HepG2 (cell line): ENCODE results near the gene PDCD5. TPM values are rescaled to one million over a fixed set of nuclear protein-coding genes. Genes with fewer than 3 reads are reported as not detected.

Source experiments
- DNMT1 ChIP-seq: sonication (generic); formaldehyde crosslinking; IDR thresholded peaks from 2 replicates; pipeline ENCODE4 v1.5.1; 2020; ENCODE audit warnings: mild to moderate bottlenecking, missing genetic modification reagents
- HES4 ChIP-seq: sonication (generic); formaldehyde crosslinking; IDR thresholded peaks from 2 replicates; pipeline ENCODE4 v1.9.0; 2021; ENCODE audit warnings: mild to moderate bottlenecking, missing genetic modification reagents, borderline replicate concordance
- HOXA3 ChIP-seq: sonication (generic); formaldehyde crosslinking; IDR thresholded peaks from 2 replicates; pipeline ENCODE4 v1.5.0; 2020; ENCODE audit warnings: missing genetic modification reagents
- MYNN ChIP-seq: sonication (generic); formaldehyde crosslinking; IDR thresholded peaks from 2 replicates; pipeline ENCODE4 v1.4.0; 2020; ENCODE audit warnings: mild to moderate bottlenecking, low read depth, missing genetic modification reagents
- POLR2A ChIP-seq, 2 experiments: IDR thresholded peaks; 2 replicates each; pipeline ENCODE4 v1.6.1; 2011; ENCODE audit warnings: low read depth in 2 of 2, low read length in 2 of 2, mild to moderate bottlenecking in 1 of 2, moderate library complexity in 1 of 2; ENCODE audit not compliant: insufficient read depth in 1 of 2
- RXRA ChIP-seq: sonication (generic); formaldehyde crosslinking; IDR thresholded peaks from 2 replicates; pipeline ENCODE4 v1.5.1; 2020; ENCODE audit warnings: missing genetic modification reagents
- SALL1 ChIP-seq: sonication (generic); formaldehyde crosslinking; IDR thresholded peaks from 2 replicates; pipeline ENCODE4 v1.8.0; 2022; ENCODE audit warnings: mild to moderate bottlenecking, missing genetic modification reagents
- SRSF9 ChIP-seq: fragments of 200-400 bp; formaldehyde crosslinking; IDR thresholded peaks from 2 replicates; pipeline ENCODE4 v1.6.1; 2018; ENCODE audit warnings: borderline replicate concordance, mild to moderate bottlenecking, low read depth, low read length; ENCODE audit not compliant: insufficient read depth, poor library complexity, severe bottlenecking
- ZFP82 ChIP-seq: sonication (generic); formaldehyde crosslinking; IDR thresholded peaks from 2 replicates; pipeline ENCODE4 v1.5.1; 2020; ENCODE audit warnings: mild to moderate bottlenecking, missing genetic modification reagents, borderline replicate concordance
- ZNF205 ChIP-seq: IDR thresholded peaks from 2 replicates; pipeline ENCODE4 v1.6.1; 2018; ENCODE audit warnings: missing biosample characterization, missing genetic modification reagents
- ZNF430 ChIP-seq: sonication (generic); formaldehyde crosslinking; IDR thresholded peaks from 2 replicates; pipeline ENCODE4 v1.9.0; 2021; ENCODE audit warnings: mild to moderate bottlenecking, missing genetic modification reagents
- ZNF816 ChIP-seq: sonication (generic); formaldehyde crosslinking; IDR thresholded peaks from 2 replicates; pipeline ENCODE4 v1.8.0; 2022; ENCODE audit warnings: missing genetic modification reagents, mild to moderate bottlenecking, borderline replicate concordance
- ZNF883 ChIP-seq: sonication (generic); formaldehyde crosslinking; IDR thresholded peaks from 2 replicates; pipeline ENCODE4 v1.5.1; 2020; ENCODE audit warnings: mild to moderate bottlenecking, missing genetic modification reagents; ENCODE audit errors: not compliant biosample characterization
- polyA plus RNA-seq, 8 experiments: library from polyadenylated mRNA; depleted of rRNA in 3 of 8; stranded (reverse) in 7 of 8; unstranded in 1 of 8; fragments of >200 nt; fragmentation: Illumina TruSeq in 4 of 8; extraction: Trizol in 4 of 8; gene quantifications; 2 replicates each; pipeline versions ENCODE4 v1.2.1 to v1.2.3, GENCODE V29; 2011 to 2016; ENCODE audit warnings: low read depth in 4 of 8, missing spikeins in 1 of 8, mixed read lengths in 1 of 8; ENCODE audit not compliant: insufficient read depth in 1 of 8
- total RNA-seq, 5 experiments: library from RNA; depleted of rRNA; stranded (reverse); fragments of >200 nt; fragmentation: Illumina TruSeq; extraction: Trizol; gene quantifications; 2 replicates each; pipeline ENCODE4 v1.2.3, GENCODE V29; 2016; ENCODE audit warnings: low read depth in 1 of 5
- TF ChIP-seq, protein P1 (sequence below): IDR thresholded peaks from 2 replicates; pipeline ENCODE4 v1.6.1; 2016; ENCODE audit warnings: missing compliant biosample characterization, missing genetic modification reagents, borderline replicate concordance
- TF ChIP-seq, protein P2 (sequence below): sonication (generic); formaldehyde crosslinking; IDR thresholded peaks from 2 replicates; pipeline ENCODE4 v1.5.1; 2020; ENCODE audit warnings: missing genetic modification reagents, mild to moderate bottlenecking, borderline replicate concordance
- TF ChIP-seq, protein P3 (sequence below): sonication (generic); formaldehyde crosslinking; IDR thresholded peaks from 2 replicates; pipeline ENCODE4 v1.9.0; 2022; ENCODE audit warnings: missing genetic modification reagents, mild to moderate bottlenecking, borderline replicate concordance
- TF ChIP-seq, protein P4 (sequence below): sonication (generic); formaldehyde crosslinking; IDR thresholded peaks from 2 replicates; pipeline ENCODE4 v1.4.0; 2020; ENCODE audit warnings: missing genetic modification reagents, low read depth, mild to moderate bottlenecking, borderline replicate concordance
- TF ChIP-seq, protein P5 (sequence below): sonication (generic); formaldehyde crosslinking; IDR thresholded peaks from 2 replicates; pipeline ENCODE4 v1.8.1; 2023; ENCODE audit warnings: mild to moderate bottlenecking, moderate library complexity, missing genetic modification reagents

PDCD5 gene
- total and polyA plus RNA-seq, 2 of the 13 experiments (the other 11 are each of a cell fraction or from before 2014, with no cell fraction given) = 56.3 to 332 TPM

DNA sequence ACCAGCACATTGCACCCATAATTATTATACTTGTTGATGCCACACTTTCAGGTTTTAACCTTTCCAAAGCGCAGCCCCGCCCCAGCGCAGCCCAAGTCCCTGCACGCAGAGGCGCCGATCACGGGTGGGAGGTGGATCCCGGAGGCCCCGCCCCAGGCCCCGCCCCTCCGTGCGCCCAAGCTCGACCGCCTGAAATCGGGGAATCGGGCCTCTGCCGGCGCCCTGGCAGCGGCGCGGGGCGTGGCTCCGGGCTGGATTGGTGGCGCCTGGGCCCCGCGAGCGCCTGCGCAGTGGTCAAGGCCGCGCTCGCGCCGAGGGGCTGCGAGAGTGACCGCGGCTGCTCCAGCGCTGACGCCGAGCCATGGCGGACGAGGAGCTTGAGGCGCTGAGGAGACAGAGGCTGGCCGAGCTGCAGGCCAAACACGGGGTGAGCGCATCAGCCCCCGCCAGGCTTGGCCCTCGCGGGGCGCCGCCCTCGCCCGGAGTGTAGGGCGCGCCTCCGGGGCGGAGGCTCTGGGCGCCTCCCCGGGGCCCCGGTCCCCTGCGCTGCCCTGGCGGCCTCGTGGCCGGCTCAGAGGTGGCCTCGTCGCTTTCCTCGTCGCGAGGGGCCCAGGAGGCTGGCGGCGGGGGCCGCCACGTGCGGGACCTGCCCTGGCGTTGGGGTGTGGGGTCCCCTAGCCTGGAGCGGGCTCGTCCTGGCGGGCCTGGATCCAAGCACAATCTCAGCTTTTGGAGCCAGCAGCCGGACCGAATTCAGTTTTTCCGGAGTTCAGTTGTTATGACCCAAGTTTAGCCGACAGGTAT lies at the start of gene PDCD5 (continued):
- TF ChIP-seq, protein P1, sequence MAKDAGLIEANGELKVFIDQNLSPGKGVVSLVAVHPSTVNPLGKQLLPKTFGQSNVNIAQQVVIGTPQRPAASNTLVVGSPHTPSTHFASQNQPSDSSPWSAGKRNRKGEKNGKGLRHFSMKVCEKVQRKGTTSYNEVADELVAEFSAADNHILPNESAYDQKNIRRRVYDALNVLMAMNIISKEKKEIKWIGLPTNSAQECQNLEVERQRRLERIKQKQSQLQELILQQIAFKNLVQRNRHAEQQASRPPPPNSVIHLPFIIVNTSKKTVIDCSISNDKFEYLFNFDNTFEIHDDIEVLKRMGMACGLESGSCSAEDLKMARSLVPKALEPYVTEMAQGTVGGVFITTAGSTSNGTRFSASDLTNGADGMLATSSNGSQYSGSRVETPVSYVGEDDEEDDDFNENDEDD (CRISPR knock-in tag) = peak; percentile 52; the same call in 1 of the 2 replicates
- TF ChIP-seq ZNF883 (CRISPR knock-in tag) (peak; percentile 23), HOXA3 (CRISPR knock-in tag) (peak; percentile 65), POLR2A (IDR thresholded peaks at IDR 0.05; ENCODE audit: insufficient read depth in 1 of 2, low read depth in 2 of 2, low read length in 2 of 2) (peak; percentile 86 to 95), SRSF9 (no peak), ZNF816 (CRISPR knock-in tag) (no peak), DNMT1 (CRISPR knock-in tag) (no peak), ZNF205 (no peak), SALL1 (CRISPR knock-in tag) (peak; percentile 47; the same call in 1 of the 2 replicates), ZFP82 (CRISPR knock-in tag) (no peak), HES4 (CRISPR knock-in tag) (peak; percentile 42), MYNN (CRISPR knock-in tag) (no peak), RXRA (0 out of 2 replicates have a peak, but pooled peaks have one; percentile 19), ZNF430 (peak; percentile 71; the same call in 1 of the 2 replicates)
- TF ChIP-seq, protein P2, sequence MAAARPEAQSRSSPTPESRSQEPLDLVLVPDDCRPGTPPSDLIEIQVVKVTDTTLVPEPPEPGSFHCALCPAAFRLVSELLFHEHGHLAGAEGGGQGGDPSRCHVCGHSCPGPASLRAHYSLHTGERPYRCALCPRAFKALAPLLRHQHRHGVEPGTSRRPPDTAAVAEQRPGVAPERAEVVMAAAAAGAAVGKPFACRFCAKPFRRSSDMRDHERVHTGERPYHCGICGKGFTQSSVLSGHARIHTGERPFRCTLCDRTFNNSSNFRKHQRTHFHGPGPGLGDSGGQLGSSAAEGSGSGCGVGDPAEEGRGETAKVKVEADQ (CRISPR knock-in tag) = 0 out of 2 replicates have a peak, but pooled peaks have one; percentile 16
- TF ChIP-seq, protein P3, sequence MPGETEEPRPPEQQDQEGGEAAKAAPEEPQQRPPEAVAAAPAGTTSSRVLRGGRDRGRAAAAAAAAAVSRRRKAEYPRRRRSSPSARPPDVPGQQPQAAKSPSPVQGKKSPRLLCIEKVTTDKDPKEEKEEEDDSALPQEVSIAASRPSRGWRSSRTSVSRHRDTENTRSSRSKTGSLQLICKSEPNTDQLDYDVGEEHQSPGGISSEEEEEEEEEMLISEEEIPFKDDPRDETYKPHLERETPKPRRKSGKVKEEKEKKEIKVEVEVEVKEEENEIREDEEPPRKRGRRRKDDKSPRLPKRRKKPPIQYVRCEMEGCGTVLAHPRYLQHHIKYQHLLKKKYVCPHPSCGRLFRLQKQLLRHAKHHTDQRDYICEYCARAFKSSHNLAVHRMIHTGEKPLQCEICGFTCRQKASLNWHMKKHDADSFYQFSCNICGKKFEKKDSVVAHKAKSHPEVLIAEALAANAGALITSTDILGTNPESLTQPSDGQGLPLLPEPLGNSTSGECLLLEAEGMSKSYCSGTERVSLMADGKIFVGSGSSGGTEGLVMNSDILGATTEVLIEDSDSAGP (CRISPR knock-in tag) = peak; percentile 56; the same call in 1 of the 2 replicates
- TF ChIP-seq, protein P4, sequence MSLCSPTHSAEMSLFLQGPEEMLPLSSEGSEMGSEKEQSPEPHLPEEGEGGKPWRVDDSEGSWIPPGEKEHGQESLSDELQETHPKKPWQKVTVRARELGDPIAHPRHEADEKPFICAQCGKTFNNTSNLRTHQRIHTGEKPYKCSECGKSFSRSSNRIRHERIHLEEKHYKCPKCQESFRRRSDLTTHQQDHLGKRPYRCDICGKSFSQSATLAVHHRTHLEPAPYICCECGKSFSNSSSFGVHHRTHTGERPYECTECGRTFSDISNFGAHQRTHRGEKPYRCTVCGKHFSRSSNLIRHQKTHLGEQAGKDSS (CRISPR knock-in tag) = 0 out of 2 replicates have a peak, but pooled peaks have one; percentile 43
- TF ChIP-seq, protein P5, sequence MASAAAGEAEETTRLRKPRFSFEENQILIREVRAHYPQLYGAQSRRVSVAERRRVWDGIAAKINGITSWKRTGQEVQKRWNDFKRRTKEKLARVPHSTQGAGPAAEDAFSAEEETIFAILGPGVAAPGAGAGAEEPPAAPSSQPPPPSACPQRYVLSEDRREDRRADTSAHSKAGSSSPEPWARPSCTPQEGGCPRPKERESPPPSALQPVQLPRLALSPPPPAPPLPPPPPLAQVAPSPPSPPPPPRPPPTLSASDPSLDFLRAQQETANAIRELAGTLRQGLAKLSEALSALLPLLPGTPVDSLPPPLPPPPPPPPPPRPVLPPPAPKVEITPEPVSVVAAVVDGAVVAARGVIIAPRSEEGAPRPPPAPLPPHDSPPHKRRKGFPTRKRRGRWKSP (CRISPR knock-in tag) = 0 out of 2 replicates have a peak, but pooled peaks have one; percentile 60
